ENCODE measurements around the gene THSD4. TPM values are rescaled to one million over a fixed set of nuclear protein-coding genes. Genes with fewer than 3 reads are reported as not detected.

THSD4 gene
- total and polyA plus RNA-seq, 7 donors = 0.21 to 3.1 (median 1.8) TPM

- H3K4me3 ChIP-seq = no peak overlapping the region
- no peaks in the 10 kb centered on the region for H3K36me3 ChIP-seq (ENCODE audit: insufficient read depth in 1 of 2, low read depth in 1 of 2)
- intact Hi-C loops (cut with DNase I) = no loop called here
- no peaks in the 10 kb centered on the region for H3K9me3 ChIP-seq
- H3K27ac ChIP-seq = no peak overlapping the region
- ATAC-seq (no peak), DNase-seq (no peak)
- WGBS, 3 donors = 92 to 93% (median 93%) methylated on average over 6 of the region's 6 CpGs
- H3K27me3 ChIP-seq (ENCODE audit: insufficient read depth in 3 of 3, low read length in 2 of 3) = no peaks in the 10 kb centered on the region
- no peaks in the 10 kb centered on the region for H3K4me1 ChIP-seq
- TF ChIP-seq, protein P1, sequence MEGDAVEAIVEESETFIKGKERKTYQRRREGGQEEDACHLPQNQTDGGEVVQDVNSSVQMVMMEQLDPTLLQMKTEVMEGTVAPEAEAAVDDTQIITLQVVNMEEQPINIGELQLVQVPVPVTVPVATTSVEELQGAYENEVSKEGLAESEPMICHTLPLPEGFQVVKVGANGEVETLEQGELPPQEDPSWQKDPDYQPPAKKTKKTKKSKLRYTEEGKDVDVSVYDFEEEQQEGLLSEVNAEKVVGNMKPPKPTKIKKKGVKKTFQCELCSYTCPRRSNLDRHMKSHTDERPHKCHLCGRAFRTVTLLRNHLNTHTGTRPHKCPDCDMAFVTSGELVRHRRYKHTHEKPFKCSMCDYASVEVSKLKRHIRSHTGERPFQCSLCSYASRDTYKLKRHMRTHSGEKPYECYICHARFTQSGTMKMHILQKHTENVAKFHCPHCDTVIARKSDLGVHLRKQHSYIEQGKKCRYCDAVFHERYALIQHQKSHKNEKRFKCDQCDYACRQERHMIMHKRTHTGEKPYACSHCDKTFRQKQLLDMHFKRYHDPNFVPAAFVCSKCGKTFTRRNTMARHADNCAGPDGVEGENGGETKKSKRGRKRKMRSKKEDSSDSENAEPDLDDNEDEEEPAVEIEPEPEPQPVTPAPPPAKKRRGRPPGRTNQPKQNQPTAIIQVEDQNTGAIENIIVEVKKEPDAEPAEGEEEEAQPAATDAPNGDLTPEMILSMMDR (IDR thresholded peaks at IDR 0.05) = no peak
Observed at GRCh38 chr15:71189718-71190117, 74.4 kb downstream of the THSD4 start.

DNA sequence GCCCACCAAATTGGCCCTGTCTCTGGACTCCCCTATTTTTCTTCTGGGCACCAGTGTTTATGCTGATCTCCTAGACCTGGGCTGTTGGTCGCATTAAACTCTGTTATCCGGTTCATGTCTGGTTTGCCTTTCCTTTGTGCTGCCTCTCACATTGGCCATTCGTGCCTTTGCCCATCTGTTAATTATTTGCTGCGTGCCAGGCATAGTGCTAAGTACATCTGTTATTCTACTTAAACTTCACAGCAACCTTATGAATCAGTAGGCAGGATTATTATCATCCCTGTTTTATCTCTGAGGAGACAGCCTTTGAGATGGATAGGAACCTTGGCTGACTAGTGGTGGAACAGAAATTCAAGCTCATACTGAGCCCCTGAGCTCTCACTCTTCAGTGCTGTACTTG, 76.0 kb downstream of the THSD4 start:
- Histone ChIP-seq H3K27me3 (ENCODE audit: insufficient read depth in 3 of 3, low read length in 2 of 3) (no peaks in the 10 kb centered on the region), H3K9me3 (no peaks in the 10 kb centered on the region), H3K36me3 (ENCODE audit: insufficient read depth in 1 of 2, low read depth in 1 of 2) (no peaks in the 10 kb centered on the region), H3K4me1 (no peaks in the 10 kb centered on the region), H3K27ac (no peak overlapping the region), H3K4me3 (no peak overlapping the region)
- intact Hi-C loops (cut with DNase I) = no loop called here
- ATAC-seq (no peak), DNase-seq (no peak)
- 77 to 82% (median 79%) methylated on average over 4 of the region's 4 CpGs for WGBS, 3 donors
- TF ChIP-seq, protein P1 (IDR thresholded peaks at IDR 0.05) = no peak

- Histone ChIP-seq H3K4me3 (no peak overlapping the region), H3K9me3 (no peaks in the 10 kb centered on the region), H3K4me1 (no peaks in the 10 kb centered on the region), H3K27me3 (ENCODE audit: insufficient read depth in 3 of 3, low read length in 2 of 3) (no peaks in the 10 kb centered on the region), H3K27ac (no peak overlapping the region), H3K36me3 (ENCODE audit: insufficient read depth in 1 of 2, low read depth in 1 of 2) (no peaks in the 10 kb centered on the region)
- 73 to 79% (median 76%) methylated on average over 7 of the region's 7 CpGs for WGBS, 3 donors
- TF ChIP-seq, protein P1 (IDR thresholded peaks at IDR 0.05) = no peak
- ATAC-seq (no peak), DNase-seq (no peak)
- intact Hi-C loops (cut with DNase I) = no loop called here
Observed at GRCh38 chr15:71192816-71193215, 77.5 kb downstream of the THSD4 start.

- Histone ChIP-seq H3K27ac (no peak overlapping the region), H3K27me3 (ENCODE audit: insufficient read depth in 3 of 3, low read length in 2 of 3) (no peaks in the 10 kb centered on the region), H3K4me3 (no peak overlapping the region), H3K9me3 (no peaks in the 10 kb centered on the region), H3K36me3 (ENCODE audit: insufficient read depth in 1 of 2, low read depth in 1 of 2) (no peaks in the 10 kb centered on the region), H3K4me1 (no peaks in the 10 kb centered on the region)
- WGBS, 3 donors = 74 to 77% (median 77%) methylated on average over 6 of the region's 6 CpGs
- intact Hi-C loops (cut with DNase I) = no loop called here
- DNase-seq (no peak), ATAC-seq (no peak)
- TF ChIP-seq, protein P1 (IDR thresholded peaks at IDR 0.05) = no peak
Observed at GRCh38 chr15:71194286-71194685, 79.0 kb downstream of the THSD4 start.

GRCh38 chr15:71195242-71195641, 80.0 kb downstream of the THSD4 start:
- no peak overlapping the region for H3K27ac ChIP-seq
- H3K4me1 ChIP-seq = no peaks in the 10 kb centered on the region
- 94 to 100% (median 94%) methylated on average over 1 of the region's 1 CpG for WGBS, 3 donors
- TF ChIP-seq, protein P1 (IDR thresholded peaks at IDR 0.05) = no peak
- intact Hi-C loops (cut with DNase I) = no loop called here
- H3K27me3 ChIP-seq (ENCODE audit: insufficient read depth in 3 of 3, low read length in 2 of 3) = no peaks in the 10 kb centered on the region
- no peaks in the 10 kb centered on the region for H3K36me3 ChIP-seq (ENCODE audit: insufficient read depth in 1 of 2, low read depth in 1 of 2)
- ATAC-seq (no peak), DNase-seq (no peak)
- no peaks in the 10 kb centered on the region for H3K9me3 ChIP-seq
- no peak overlapping the region for H3K4me3 ChIP-seq
